Neuronal stem cell (in vitro differentiated cells): Measurements from ENCODE around the gene TGIF2.
A peak's percentile ranks its signal among the peaks of the same experiment; 100 is the strongest.

Source experiments
- DNase-seq: peaks from one replicate; pipeline ENCODE4 v3.0.0-alpha.2; 2013; ENCODE audit warnings: low spot score
- H2AFZ ChIP-seq: one replicate; pipeline ENCODE4 v1.6.1; 2013; ENCODE audit warnings: mild to moderate bottlenecking, low read length, inconsistent platforms
- H2AK5ac ChIP-seq: 2 replicates; pipeline ENCODE4 v1.6.1; 2013; ENCODE audit warnings: low read depth, mild to moderate bottlenecking, inconsistent platforms, low read length, moderate library complexity, mixed read lengths
- H2BK120ac ChIP-seq: 2 replicates; pipeline ENCODE4 v1.6.1; 2013; ENCODE audit warnings: low read depth, mild to moderate bottlenecking, inconsistent platforms, low read length, moderate library complexity, mixed read lengths
- H2BK12ac ChIP-seq: one replicate; pipeline ENCODE4 v1.6.1; 2013; ENCODE audit warnings: low read length, inconsistent platforms
- H2BK15ac ChIP-seq: 2 replicates; pipeline ENCODE4 v1.6.1; 2013; ENCODE audit warnings: mild to moderate bottlenecking, low read length, inconsistent platforms, mixed read lengths
- H2BK5ac ChIP-seq: one replicate; pipeline ENCODE4 v1.6.1; 2013; ENCODE audit warnings: inconsistent platforms, mild to moderate bottlenecking, low read length, moderate library complexity
- H3K14ac ChIP-seq: one replicate; pipeline ENCODE4 v1.6.1; 2013; ENCODE audit warnings: low read length, inconsistent platforms
- H3K18ac ChIP-seq: 2 replicates; pipeline ENCODE4 v1.6.1; 2013; ENCODE audit warnings: low read length, inconsistent platforms
- H3K23ac ChIP-seq: 2 replicates; pipeline ENCODE4 v1.6.1; 2013; ENCODE audit warnings: low read depth, mild to moderate bottlenecking, mixed read lengths, low read length, inconsistent platforms; ENCODE audit not compliant: poor library complexity
- H3K27ac ChIP-seq: replicated peaks from 3 replicates; pipeline ENCODE4 v1.5.1; 2013; ENCODE audit warnings: low read length, inconsistent platforms
- H3K27me3 ChIP-seq, 3 experiments: 2 replicates each; pipeline ENCODE4 v1.6.1; 2013; ENCODE audit warnings: low read length in 3 of 3, mild to moderate bottlenecking in 2 of 3, inconsistent platforms in 1 of 3, low read depth in 1 of 3, mixed read lengths in 1 of 3, moderate library complexity in 1 of 3; ENCODE audit not compliant: control insufficient read depth in 3 of 3, insufficient read depth in 3 of 3
- H3K36me3 ChIP-seq, 2 donors: replicated peaks in 1 of 2; 2 replicates each; pipeline ENCODE4 v1.6.1; 2013; ENCODE audit warnings: low read length in 2 of 2; ENCODE audit not compliant: control insufficient read depth in 2 of 2, insufficient read depth in 2 of 2
- H3K4ac ChIP-seq: 2 replicates; pipeline ENCODE4 v1.6.1; 2013; ENCODE audit warnings: inconsistent platforms, mild to moderate bottlenecking, low read length, moderate library complexity
- H3K4me1 ChIP-seq, 2 donors: 1 replicate in 1 of 2; 2 replicates in 1 of 2; pipeline ENCODE4 v1.6.1; 2013; ENCODE audit warnings: low read length in 2 of 2, low read depth in 1 of 2; ENCODE audit not compliant: control insufficient read depth in 2 of 2, insufficient read depth in 1 of 2
- H3K4me2 ChIP-seq: one replicate; pipeline ENCODE4 v1.6.1; 2013; ENCODE audit warnings: mild to moderate bottlenecking, low read length, inconsistent platforms; ENCODE audit not compliant: insufficient read depth, poor library complexity, severe bottlenecking
- H3K4me3 ChIP-seq, 2 donors: 2 replicates each; pipeline ENCODE4 v1.5.1; 2013; ENCODE audit warnings: low read length in 2 of 2, mild to moderate bottlenecking in 2 of 2, inconsistent platforms in 1 of 2, moderate library complexity in 1 of 2
- H3K79me1 ChIP-seq: one replicate; pipeline ENCODE4 v1.6.1; 2013; ENCODE audit warnings: low read depth, mild to moderate bottlenecking, inconsistent platforms, low read length, moderate library complexity
- H3K9ac ChIP-seq: one replicate; pipeline ENCODE4 v1.6.1; 2013; ENCODE audit warnings: mild to moderate bottlenecking, low read depth, low read length, inconsistent platforms; ENCODE audit not compliant: poor library complexity
- H3K9me3 ChIP-seq, 2 donors: replicated peaks in 1 of 2; 2 replicates each; pipeline versions ENCODE3 to v1.6.1; 2013; ENCODE audit warnings: low read length in 2 of 2, mild to moderate bottlenecking in 2 of 2, inconsistent platforms in 1 of 2, low read depth in 1 of 2, mixed read lengths in 1 of 2, moderate library complexity in 1 of 2; ENCODE audit not compliant: control insufficient read depth in 2 of 2, insufficient read depth in 1 of 2
- H4K8ac ChIP-seq: one replicate; pipeline ENCODE4 v1.6.1; 2013; ENCODE audit warnings: low read depth, mild to moderate bottlenecking, inconsistent platforms, low read length, moderate library complexity
- H4K91ac ChIP-seq: one replicate; pipeline ENCODE4 v1.6.1; 2013; ENCODE audit warnings: low read length, low read depth, mild to moderate bottlenecking, inconsistent platforms; ENCODE audit not compliant: poor library complexity
- WGBS, 2 donors: extraction: QIAGEN DNeasy Blood & Tissue Kit; methylation state at CpG; one replicate each; pipeline ENCODE4 v1.1.7; 2013; ENCODE audit warnings: missing lambda C conversion rate in 2 of 2, mixed read lengths in 1 of 2; ENCODE audit not compliant: insufficient read length in 2 of 2, insufficient replicate concordance in 1 of 2; ENCODE audit errors: extremely low coverage in 2 of 2; 5-methylcytosine and 5-hydroxymethylcytosine counted together

Gene TGIF2

DNA sequence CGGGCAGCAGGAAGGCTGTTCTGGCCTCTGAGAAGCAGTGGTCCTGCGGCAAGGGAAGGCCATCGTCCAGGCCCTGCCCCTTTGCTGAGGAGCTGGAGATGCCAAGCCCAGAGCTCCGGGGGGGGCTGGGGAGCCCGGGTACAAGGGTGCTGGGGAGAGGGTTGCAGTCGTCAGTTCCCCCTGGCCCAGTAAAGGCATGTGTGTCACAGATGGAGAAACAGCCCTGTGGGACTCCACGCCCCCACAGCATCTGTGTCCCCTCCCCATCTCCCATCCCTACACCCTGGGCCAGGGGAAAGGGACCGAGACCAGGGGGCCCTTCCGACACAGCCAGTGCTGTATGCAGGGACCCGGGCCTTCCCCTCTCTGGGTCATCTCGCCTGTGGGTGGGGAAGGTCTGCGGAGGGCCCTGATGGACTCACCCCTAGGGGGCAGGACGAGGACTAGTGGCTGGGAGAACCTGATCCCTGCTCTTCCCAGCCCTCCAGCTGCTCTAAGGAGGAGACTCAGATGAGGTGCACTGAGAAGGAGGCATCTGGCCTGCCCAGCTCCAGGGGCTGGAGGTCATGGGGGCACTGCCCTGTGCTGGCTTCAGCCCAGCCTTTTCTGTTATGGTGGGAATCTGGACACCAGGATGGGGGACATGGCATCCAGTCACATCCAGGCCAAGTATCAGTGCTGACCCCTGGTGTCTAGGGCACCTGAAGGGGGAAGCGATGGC lies 31.5 kb upstream of the TGIF2 start:
- Histone ChIP-seq H3K9me3 (no peaks in the 10 kb centered on the region), H3K4me1 (peaks cover 4 to 24% of the 10 kb centered on the region in 2 donors), H3K9ac (peak overlapping the region; percentile 91), H4K8ac (peak overlapping the region; percentile 75), H4K91ac (no peak overlapping the region), H3K36me3 (peaks cover 0 to 8% of the 10 kb centered on the region in 2 donors), H3K4me3 (peak overlapping the region in 1 of 2 donors; percentile 87), H3K4ac (peak overlapping the region; percentile 92), H3K23ac (peak overlapping the region; percentile 83), H3K18ac (peak overlapping the region; percentile 99), H2BK120ac (peak overlapping the region; percentile 98), H2BK5ac (peak overlapping the region; percentile 56), H3K27ac (peak overlapping the region; percentile 43), H3K4me2 (peak overlapping the region; percentile 94), H3K79me1 (peaks cover 7% of the 10 kb centered on the region), H2BK15ac (peak overlapping the region; percentile 99), H3K14ac (peak overlapping the region; percentile 94), H2AK5ac (peak overlapping the region; percentile 96), H3K27me3 (no peaks in the 10 kb centered on the region), H2AFZ (peak overlapping the region; percentile 61), H2BK12ac (peak overlapping the region; percentile 88)
- peak; percentile 30 for DNase-seq
- no CpG with 5 or more reads among the region's 14 CpGs for WGBS, 2 donors

DNA sequence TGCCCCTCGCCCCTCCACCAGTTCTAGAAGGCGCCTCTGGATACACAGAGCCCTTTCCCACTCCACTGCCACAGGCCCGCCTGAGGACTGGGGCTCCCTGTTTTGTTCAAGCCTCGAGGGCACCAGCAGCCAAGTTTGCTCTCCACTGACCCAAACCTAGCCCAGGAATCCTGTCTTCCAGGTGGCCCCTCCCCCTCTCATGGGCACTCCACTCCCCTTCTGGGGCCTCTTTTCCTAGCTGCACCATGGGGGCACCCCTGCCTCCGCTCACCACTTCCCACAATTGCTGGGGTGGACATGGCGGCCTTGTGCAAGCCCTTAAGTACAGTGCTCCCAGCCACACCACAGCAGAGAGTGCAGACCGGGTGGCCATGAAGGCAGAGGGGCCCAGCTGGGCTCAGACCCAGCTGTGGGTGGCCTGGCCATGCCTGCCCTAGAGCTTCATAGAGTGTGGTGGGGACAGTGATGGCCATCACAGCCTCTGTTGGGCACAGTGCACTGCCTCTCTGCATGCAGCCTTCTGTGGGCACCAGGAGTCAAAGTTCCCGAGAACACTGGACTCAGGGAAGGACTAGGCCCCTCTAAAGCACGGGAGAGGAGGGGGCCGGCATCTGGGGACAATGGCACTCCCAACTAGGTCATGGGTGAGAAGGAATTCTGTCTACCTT lies 30.7 kb upstream of the TGIF2 start:
- peak overlapping the region; percentile 96 for H2AK5ac ChIP-seq
- H4K91ac ChIP-seq, result peak overlapping the region; percentile 14
- H3K9ac ChIP-seq, result peak overlapping the region; percentile 74
- no peaks in the 10 kb centered on the region for H3K27me3 ChIP-seq
- no peak overlapping the region for H3K23ac ChIP-seq
- peak overlapping the region; percentile 44 for H2AFZ ChIP-seq
- no peak overlapping the region for H3K27ac ChIP-seq
- H3K9me3 ChIP-seq, result no peaks in the 10 kb centered on the region
- H2BK5ac ChIP-seq, result peak overlapping the region; percentile 56
- peaks cover 0 to 14% of the 10 kb centered on the region in 2 donors for H3K36me3 ChIP-seq
- peaks cover 4 to 24% of the 10 kb centered on the region in 2 donors for H3K4me1 ChIP-seq
- peak overlapping the region; percentile 99 for H2BK15ac ChIP-seq
- no peak overlapping the region for H2BK12ac ChIP-seq
- H2BK120ac ChIP-seq, result no peak overlapping the region
- no peak overlapping the region for H3K14ac ChIP-seq
- peak overlapping the region; percentile 7 for H4K8ac ChIP-seq
- peak overlapping the region; percentile 58 for H3K18ac ChIP-seq
- no CpG with 5 or more reads among the region's 10 CpGs for WGBS, 2 donors
- no peak for DNase-seq
- peak overlapping the region; percentile 94 for H3K4me2 ChIP-seq
- H3K79me1 ChIP-seq, result peaks cover 7% of the 10 kb centered on the region
- H3K4me3 ChIP-seq, result peak overlapping the region in 1 of 2 donors; percentile 65
- no peak overlapping the region for H3K4ac ChIP-seq

DNA sequence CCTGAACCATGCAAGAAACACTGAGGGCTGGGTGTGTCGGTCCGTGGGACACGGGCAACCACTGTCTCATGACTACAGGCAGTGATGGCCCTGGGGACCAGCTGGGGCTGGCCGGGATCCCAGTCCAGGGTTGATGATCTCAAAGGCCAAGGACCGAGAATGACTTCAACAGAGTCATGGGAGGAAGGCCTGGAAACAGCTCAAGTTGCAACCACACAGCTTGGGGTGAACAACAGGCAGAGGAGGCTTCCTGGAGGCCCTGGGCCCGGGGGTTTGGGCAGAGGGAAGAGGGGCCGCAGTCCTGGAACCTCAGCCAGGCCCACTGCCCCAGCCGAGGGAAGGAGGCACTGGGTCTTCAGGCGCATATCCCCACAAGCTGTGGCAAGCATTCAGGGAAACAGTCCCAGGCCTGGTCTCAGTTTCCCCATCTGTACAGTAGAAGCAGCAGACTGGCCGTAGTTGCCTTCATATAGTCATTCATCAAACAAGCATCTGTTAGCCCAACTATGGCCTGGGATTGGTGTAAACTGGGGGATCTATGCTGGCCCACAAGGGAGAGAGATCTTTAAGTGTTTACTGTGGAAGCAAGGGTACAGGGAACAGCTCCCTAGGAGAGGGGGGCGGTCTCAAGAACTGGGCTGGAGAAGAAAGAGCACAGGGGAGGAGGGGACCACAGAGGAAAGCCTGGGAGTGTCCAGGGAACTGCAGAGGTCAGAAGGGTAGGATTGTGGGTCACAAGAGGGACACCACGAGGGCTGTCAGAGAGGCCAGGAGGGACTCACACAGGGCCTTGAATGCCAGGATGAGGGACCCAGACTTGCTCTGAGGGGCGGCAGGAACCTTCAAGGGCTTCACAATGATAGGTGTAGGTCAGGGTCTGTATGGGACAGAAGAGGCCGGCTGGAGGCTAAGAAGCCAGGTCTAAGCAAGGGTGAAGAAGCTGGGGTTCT lies 29.9 kb upstream of the TGIF2 start:
- Histone ChIP-seq H3K27me3 (no peaks in the 10 kb centered on the region), H3K9me3 (no peaks in the 10 kb centered on the region), H2BK5ac (peak overlapping the region; percentile 56), H3K4me2 (no peak overlapping the region), H2AK5ac (no peak overlapping the region), H3K36me3 (peaks cover 0 to 17% of the 10 kb centered on the region in 2 donors), H2AFZ (peak overlapping the region; percentile 44), H2BK12ac (no peak overlapping the region), H3K14ac (no peak overlapping the region), H3K4me3 (no peak overlapping the region), H3K23ac (no peak overlapping the region), H4K8ac (no peak overlapping the region), H3K79me1 (peaks cover 7% of the 10 kb centered on the region), H3K9ac (peak overlapping the region; percentile 78), H3K4me1 (peaks cover 4 to 24% of the 10 kb centered on the region in 2 donors), H4K91ac (no peak overlapping the region), H3K27ac (no peak overlapping the region), H2BK120ac (no peak overlapping the region), H2BK15ac (no peak overlapping the region), H3K18ac (no peak overlapping the region), H3K4ac (no peak overlapping the region)
- WGBS, 2 donors, result no CpG with 5 or more reads among the region's 14 CpGs
- no peak for DNase-seq
